ENCODE measurements around the gene SYTL1. TPM values are rescaled to one million over a fixed set of nuclear protein-coding genes. Genes with fewer than 3 reads are reported as not detected.

SYTL1 gene
- total RNA-seq, 1 donor from 2014 or later, result 8.2 TPM

DNA sequence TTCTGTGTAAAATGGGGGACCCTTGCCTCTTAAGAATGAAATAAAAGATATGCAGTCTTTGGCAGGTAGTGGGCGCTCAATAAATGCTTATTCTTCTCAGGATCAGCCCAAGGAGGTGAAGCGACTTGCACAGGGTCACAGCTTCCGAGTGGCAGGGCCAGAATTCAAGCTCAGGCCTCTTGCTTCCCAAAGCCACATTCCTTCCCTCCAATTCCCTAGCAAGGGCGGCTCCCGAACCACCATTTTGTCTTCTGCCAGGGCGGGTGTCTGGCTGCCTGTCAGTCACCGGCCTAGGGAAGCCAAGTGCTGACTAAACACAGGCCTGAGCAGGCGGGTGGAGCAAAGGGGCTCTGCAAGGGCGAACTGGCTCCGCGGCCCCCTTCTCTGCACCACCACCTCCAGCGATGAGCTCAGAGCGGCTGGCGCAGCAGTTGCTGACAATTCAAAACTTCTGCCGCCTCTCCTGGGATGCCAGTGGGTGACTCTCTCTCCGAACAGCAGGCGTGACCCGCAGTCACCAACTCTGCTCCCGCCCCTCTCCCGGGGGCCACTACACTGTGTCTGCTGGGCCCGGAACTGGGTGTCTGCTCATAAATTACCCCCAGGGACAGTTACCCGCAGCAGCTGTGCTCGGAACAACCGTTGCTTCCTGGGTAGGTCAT is 61.4 kb downstream of the SYTL1 start:
- peak; percentile 96 for DNase-seq (ENCODE audit: low spot score)

Other genes starting within 250 kb of the SYTL1 start
- 1.4 TPM for gene SLC9A1, start 186.9 kb upstream of the SYTL1 start, total RNA-seq (ENCODE audit: insufficient read depth, low replicate concordance)
- 12.8 TPM for gene WDTC1, start 107.4 kb upstream of the SYTL1 start, total RNA-seq (ENCODE audit: insufficient read depth, low replicate concordance)
- 17.3 TPM for gene TMEM222, start 19.9 kb upstream of the SYTL1 start, total RNA-seq (ENCODE audit: insufficient read depth, low replicate concordance)
- gene MAP3K6, start 24.9 kb downstream of the SYTL1 start, total RNA-seq (ENCODE audit: insufficient read depth, low replicate concordance), result 18.3 TPM
- gene FCN3, start 32.8 kb downstream of the SYTL1 start, total RNA-seq (ENCODE audit: insufficient read depth, low replicate concordance), result 6.0 TPM
- gene CD164L2, start 41.3 kb downstream of the SYTL1 start, total RNA-seq (ENCODE audit: insufficient read depth, low replicate concordance), result not detected
- 0.24 TPM for gene GPR3, start 50.6 kb downstream of the SYTL1 start, total RNA-seq (ENCODE audit: insufficient read depth, low replicate concordance)
- gene WASF2, start 148.1 kb downstream of the SYTL1 start, total RNA-seq (ENCODE audit: insufficient read depth, low replicate concordance), result 25.3 TPM

Measured in umbilical cord (tissue), 2 donors.